Left lobe of liver (tissue), 2 donors: ENCODE data around the gene AFG3L2. TPM values are rescaled to one million over a fixed set of nuclear protein-coding genes. Genes with fewer than 3 reads are reported as not detected.
"Not testable (repeated sequence)": the region's sequence is repeated elsewhere in the genome, so short reads cannot be mapped to it uniquely, and the experiment has no call there.

Experiments
- ATAC-seq: fragments of 200-7000 bp; cut with Tn5 transposase; one replicate; pipeline ENCODE4 v1.9.1; 2020; ENCODE audit warnings: mild to moderate bottlenecking, moderate library complexity
- DNase-seq: peaks from one replicate; pipeline ENCODE4 v3.0.0-alpha.2; 2020; ENCODE audit warnings: low spot score
- total RNA-seq: library from RNA; stranded (reverse); gene quantifications from one replicate; pipeline ENCODE4 v1.2.1, GENCODE V29; 2021
- donor health status: DM: no; HTN: no; CAD: no; lungs with moderate emphysema.
- donor health status: DM: no; HTN: yes; CAD: no.

The AFG3L2 gene
- total RNA-seq, 1 donor from 2014 or later, result 34.6 TPM

- ATAC-seq (no peak), DNase-seq (no peak)
These were observed 20.8 kb upstream of the AFG3L2 start for GRCh38 chr18:12397793-12398192.

GRCh38 chr18:12397254-12397653, 20.2 kb upstream of the AFG3L2 start:
- ATAC-seq (no peak), DNase-seq (no peak)

GRCh38 chr18:12394428-12394827, 17.4 kb upstream of the AFG3L2 start:
- peak; percentile 47 for ATAC-seq

GRCh38 chr18:12393998-12394397, 17.0 kb upstream of the AFG3L2 start:
- DNase-seq (no peak), ATAC-seq (no peak)

More at GRCh38 chr18:12394428-12394827, 17.4 kb upstream of the AFG3L2 start:
- DNase-seq, result no peak

- no peak for DNase-seq
- ATAC-seq, result peak; percentile 58
These were observed 16.5 kb upstream of the AFG3L2 start for GRCh38 chr18:12393510-12393909.

GRCh38 chr18:12391487-12392165, 14.6 kb upstream of the AFG3L2 start:
- DNase-seq, result peak; percentile 52
- ATAC-seq, result peak; percentile 92

GRCh38 chr18:12388442-12388841, 11.4 kb upstream of the AFG3L2 start:
- DNase-seq (no peak), ATAC-seq (no peak)

- ATAC-seq, result no peak
- DNase-seq, result no peak
These were observed 7.2 kb upstream of the AFG3L2 start for GRCh38 chr18:12384261-12384660.

GRCh38 chr18:12383759-12384158, 6.7 kb upstream of the AFG3L2 start:
- DNase-seq, ATAC-seq: not testable (repeated sequence)

- not testable (repeated sequence) for DNase-seq, ATAC-seq
These were observed 5.3 kb upstream of the AFG3L2 start for GRCh38 chr18:12382221-12382814.

GRCh38 chr18:12378198-12378558, 1.2 kb upstream of the AFG3L2 start:
- not testable (repeated sequence) for DNase-seq, ATAC-seq

GRCh38 chr18:12377556-12378197, 650 bp upstream of the AFG3L2 start:
- ATAC-seq, result no peak
- DNase-seq, result no peak

GRCh38 chr18:12376034-12376753, 833 bp downstream of the AFG3L2 start:
- DNase-seq (no peak), ATAC-seq (no peak)

- ATAC-seq (no peak), DNase-seq (no peak)
These were observed 2.6 kb downstream of the AFG3L2 start for GRCh38 chr18:12374401-12374800.

GRCh38 chr18:12373771-12374116, 3.3 kb downstream of the AFG3L2 start:
- DNase-seq, result no peak
- ATAC-seq, result no peak

GRCh38 chr18:12373116-12373770, 3.8 kb downstream of the AFG3L2 start:
- ATAC-seq (no peak), DNase-seq (no peak)

- no peak for ATAC-seq
- no peak for DNase-seq
These were observed 4.6 kb downstream of the AFG3L2 start for GRCh38 chr18:12372406-12372805.

- DNase-seq (no peak), ATAC-seq (no peak)
These were observed 5.4 kb downstream of the AFG3L2 start for GRCh38 chr18:12371590-12371989.

GRCh38 chr18:12369211-12369610, 7.8 kb downstream of the AFG3L2 start:
- DNase-seq (no peak), ATAC-seq (no peak)

GRCh38 chr18:12366784-12367183, 10.2 kb downstream of the AFG3L2 start:
- ATAC-seq (no peak), DNase-seq (no peak)

GRCh38 chr18:12366379-12366778, 10.6 kb downstream of the AFG3L2 start:
- no peak for ATAC-seq
- DNase-seq, result no peak
